ENCODE measurements around the gene AHI1.
A peak's percentile ranks its signal among the peaks of the same experiment; 100 is the strongest.

The AHI1 gene

GRCh38 chr6:135318738-135319469 is 178.6 kb downstream of the AHI1 start:
- intact Hi-C loops (cut with micrococcal nuclease) = no loop called here
- Mint-ChIP-seq H3K27me3 (no peaks in the 10 kb centered on the region), H3K9me3 (no peaks in the 10 kb centered on the region), H3K27ac (no peak overlapping the region), H3K4me1 (ENCODE audit: low read depth) (peaks cover 38% of the 10 kb centered on the region), H3K4me3 (no peak overlapping the region), H3K36me3 (ENCODE audit: low read depth) (no peaks in the 10 kb centered on the region)

GRCh38 chr6:135314543-135314942 is 183.0 kb downstream of the AHI1 start:
- Mint-ChIP-seq H3K4me3 (no peak overlapping the region), H3K27me3 (no peaks in the 10 kb centered on the region), H3K4me1 (ENCODE audit: low read depth) (peaks cover 29% of the 10 kb centered on the region), H3K36me3 (ENCODE audit: low read depth) (no peaks in the 10 kb centered on the region), H3K27ac (no peak overlapping the region), H3K9me3 (no peaks in the 10 kb centered on the region)
- intact Hi-C loops (cut with micrococcal nuclease) = no loop called here

- intact Hi-C loops (cut with micrococcal nuclease) = no loop called here
- no peaks in the 10 kb centered on the region for H3K9me3 Mint-ChIP-seq
- H3K36me3 Mint-ChIP-seq (ENCODE audit: low read depth) = no peaks in the 10 kb centered on the region
- peaks cover 3% of the 10 kb centered on the region for H3K27me3 Mint-ChIP-seq
- H3K4me3 Mint-ChIP-seq = no peak overlapping the region
- H3K4me1 Mint-ChIP-seq (ENCODE audit: low read depth) = peaks cover 43% of the 10 kb centered on the region
- no peak overlapping the region for H3K27ac Mint-ChIP-seq
Measured at GRCh38 chr6:135311446-135312200, 185.9 kb downstream of the AHI1 start.

GRCh38 chr6:135310291-135310690 is 187.2 kb downstream of the AHI1 start:
- no peak overlapping the region for H3K27ac Mint-ChIP-seq
- H3K4me1 Mint-ChIP-seq (ENCODE audit: low read depth) = peaks cover 53% of the 10 kb centered on the region
- H3K4me3 Mint-ChIP-seq = no peak overlapping the region
- H3K27me3 Mint-ChIP-seq = peaks cover 3% of the 10 kb centered on the region
- intact Hi-C loops (cut with micrococcal nuclease) = no loop called here
- no peaks in the 10 kb centered on the region for H3K9me3 Mint-ChIP-seq
- H3K36me3 Mint-ChIP-seq (ENCODE audit: low read depth) = no peaks in the 10 kb centered on the region

- no peak overlapping the region for H3K4me3 Mint-ChIP-seq
- intact Hi-C loops (cut with micrococcal nuclease) = no loop called here
- H3K4me1 Mint-ChIP-seq (ENCODE audit: low read depth) = peaks cover 39% of the 10 kb centered on the region
- H3K36me3 Mint-ChIP-seq (ENCODE audit: low read depth) = no peaks in the 10 kb centered on the region
- H3K9me3 Mint-ChIP-seq = no peaks in the 10 kb centered on the region
- peaks cover 6% of the 10 kb centered on the region for H3K27me3 Mint-ChIP-seq
- peak overlapping the region; percentile 8 for H3K27ac Mint-ChIP-seq
Measured at GRCh38 chr6:135306740-135307420, 190.7 kb downstream of the AHI1 start.

GRCh38 chr6:135306166-135306565 is 191.4 kb downstream of the AHI1 start:
- no peaks in the 10 kb centered on the region for H3K36me3 Mint-ChIP-seq (ENCODE audit: low read depth)
- H3K27ac Mint-ChIP-seq = peak overlapping the region; percentile 8
- no peaks in the 10 kb centered on the region for H3K9me3 Mint-ChIP-seq
- peaks cover 6% of the 10 kb centered on the region for H3K27me3 Mint-ChIP-seq
- peaks cover 39% of the 10 kb centered on the region for H3K4me1 Mint-ChIP-seq (ENCODE audit: low read depth)
- intact Hi-C loops (cut with micrococcal nuclease) = no loop called here
- H3K4me3 Mint-ChIP-seq = peak overlapping the region; percentile 8

- Mint-ChIP-seq H3K9me3 (no peaks in the 10 kb centered on the region), H3K27ac (no peak overlapping the region), H3K36me3 (ENCODE audit: low read depth) (no peaks in the 10 kb centered on the region), H3K4me1 (ENCODE audit: low read depth) (peaks cover 39% of the 10 kb centered on the region), H3K27me3 (peaks cover 6% of the 10 kb centered on the region), H3K4me3 (no peak overlapping the region)
- intact Hi-C loops (cut with micrococcal nuclease) = no loop called here
Measured at GRCh38 chr6:135305684-135306083, 191.9 kb downstream of the AHI1 start.

GRCh38 chr6:135304883-135305282 is 192.7 kb downstream of the AHI1 start:
- H3K9me3 Mint-ChIP-seq = no peaks in the 10 kb centered on the region
- peaks cover 39% of the 10 kb centered on the region for H3K4me1 Mint-ChIP-seq (ENCODE audit: low read depth)
- H3K27ac Mint-ChIP-seq = no peak overlapping the region
- H3K36me3 Mint-ChIP-seq (ENCODE audit: low read depth) = no peaks in the 10 kb centered on the region
- intact Hi-C loops (cut with micrococcal nuclease) = no loop called here
- no peak overlapping the region for H3K4me3 Mint-ChIP-seq
- H3K27me3 Mint-ChIP-seq = peaks cover 6% of the 10 kb centered on the region

GRCh38 chr6:135301304-135301703 is 196.2 kb downstream of the AHI1 start:
- H3K9me3 Mint-ChIP-seq = no peaks in the 10 kb centered on the region
- no peak overlapping the region for H3K4me3 Mint-ChIP-seq

GRCh38 chr6:135300576-135300975 is 197.0 kb downstream of the AHI1 start:
- no peaks in the 10 kb centered on the region for H3K36me3 Mint-ChIP-seq (ENCODE audit: low read depth)
- peaks cover 3% of the 10 kb centered on the region for H3K9me3 Mint-ChIP-seq
- H3K4me3 Mint-ChIP-seq = no peak overlapping the region

More at GRCh38 chr6:135301304-135301703, 196.2 kb downstream of the AHI1 start:
- no peak overlapping the region for H3K27ac Mint-ChIP-seq
- peaks cover 21% of the 10 kb centered on the region for H3K4me1 Mint-ChIP-seq (ENCODE audit: low read depth)
- H3K36me3 Mint-ChIP-seq (ENCODE audit: low read depth) = no peaks in the 10 kb centered on the region
- intact Hi-C loops (cut with micrococcal nuclease) = no loop called here
- peaks cover 3% of the 10 kb centered on the region for H3K27me3 Mint-ChIP-seq

GRCh38 chr6:135299256-135299655 is 198.3 kb downstream of the AHI1 start:
- Mint-ChIP-seq H3K9me3 (peaks cover 9% of the 10 kb centered on the region), H3K27me3 (no peaks in the 10 kb centered on the region), H3K36me3 (ENCODE audit: low read depth) (no peaks in the 10 kb centered on the region), H3K27ac (no peak overlapping the region), H3K4me3 (no peak overlapping the region), H3K4me1 (ENCODE audit: low read depth) (peaks cover 6% of the 10 kb centered on the region)
- intact Hi-C loops (cut with micrococcal nuclease) = no loop called here

More at GRCh38 chr6:135300576-135300975, 197.0 kb downstream of the AHI1 start:
- Mint-ChIP-seq H3K27me3 (peaks cover 3% of the 10 kb centered on the region), H3K27ac (no peak overlapping the region), H3K4me1 (ENCODE audit: low read depth) (peaks cover 16% of the 10 kb centered on the region)
- intact Hi-C loops (cut with micrococcal nuclease) = no loop called here

- H3K4me1 Mint-ChIP-seq (ENCODE audit: low read depth) = peaks cover 6% of the 10 kb centered on the region
- no peaks in the 10 kb centered on the region for H3K27me3 Mint-ChIP-seq
- H3K4me3 Mint-ChIP-seq = no peak overlapping the region
- intact Hi-C loops (cut with micrococcal nuclease) = no loop called here
- H3K27ac Mint-ChIP-seq = no peak overlapping the region
- H3K36me3 Mint-ChIP-seq (ENCODE audit: low read depth) = no peaks in the 10 kb centered on the region
- peaks cover 9% of the 10 kb centered on the region for H3K9me3 Mint-ChIP-seq
Measured at GRCh38 chr6:135298455-135298854, 199.1 kb downstream of the AHI1 start.

- Mint-ChIP-seq H3K27ac (no peak overlapping the region), H3K4me1 (ENCODE audit: low read depth) (peaks cover 6% of the 10 kb centered on the region), H3K27me3 (no peaks in the 10 kb centered on the region), H3K36me3 (ENCODE audit: low read depth) (no peaks in the 10 kb centered on the region), H3K4me3 (no peak overlapping the region), H3K9me3 (peaks cover 9% of the 10 kb centered on the region)
- intact Hi-C loops (cut with micrococcal nuclease) = no loop called here
Measured at GRCh38 chr6:135296715-135297114, 200.8 kb downstream of the AHI1 start.

- no peak overlapping the region for H3K4me3 Mint-ChIP-seq
- H3K9me3 Mint-ChIP-seq = peaks cover 9% of the 10 kb centered on the region
- no peaks in the 10 kb centered on the region for H3K27me3 Mint-ChIP-seq
- peaks cover 6% of the 10 kb centered on the region for H3K4me1 Mint-ChIP-seq (ENCODE audit: low read depth)
- no peaks in the 10 kb centered on the region for H3K36me3 Mint-ChIP-seq (ENCODE audit: low read depth)
- intact Hi-C loops (cut with micrococcal nuclease) = no loop called here
- no peak overlapping the region for H3K27ac Mint-ChIP-seq
Measured at GRCh38 chr6:135295085-135295484, 202.5 kb downstream of the AHI1 start.

Data from dendritic cell treated with granulocyte-macrophage colony-stimulating factor and Interleukin-4, amounts not matched to agents 40 ng/mL and 50 ng/mL, for 4 days (primary cell).